GM23248 (cell line): ENCODE data around the gene MUC12.
"Not testable (repeated sequence)": the region's sequence is repeated elsewhere in the genome, so short reads cannot be mapped to it uniquely, and the experiment has no call there.

Source experiments
- EZH2 ChIP-seq: fragments of 200-600 bp; sonication (generic); IDR thresholded peaks from 2 replicates; pipeline ENCODE4 v1.6.1; 2018; ENCODE audit warnings: antibody characterized with exemption, mild to moderate bottlenecking; ENCODE audit not compliant: insufficient read depth, poor library complexity, severe bottlenecking
- EZH2phosphoT487 ChIP-seq: fragments of 200-600 bp; sonication (generic); IDR thresholded peaks from 2 replicates; pipeline ENCODE4 v1.6.1; 2018; ENCODE audit warnings: antibody characterized with exemption, moderate library complexity, mild to moderate bottlenecking, low read depth; ENCODE audit not compliant: insufficient read depth

GRCh38 chr7:101000025-101000424 is 30.7 kb downstream of the MUC12 start:
- not testable (repeated sequence) for TF ChIP-seq EZH2phosphoT487, EZH2
